ENCODE measurements around the gene USP20. TPM values are rescaled to one million over a fixed set of nuclear protein-coding genes. Genes with fewer than 3 reads are reported as not detected.

The USP20 gene
- total RNA-seq, 1 donor from 2014 or later: 41.2 TPM

GRCh38 chr9:129881547-129882324 is 46.5 kb downstream of the USP20 start:
- no peak for TF ChIP-seq CTCF (IDR thresholded peaks at IDR 0.05; ENCODE audit: unreplicated experiment)
- H3K27me3 Mint-ChIP-seq: no peaks in the 10 kb centered on the region
- H3K4me3 Mint-ChIP-seq (ENCODE audit: low read depth): no peak overlapping the region
- peaks cover 11% of the 10 kb centered on the region for H3K4me1 Mint-ChIP-seq (ENCODE audit: low read depth)
- H3K36me3 Mint-ChIP-seq (ENCODE audit: insufficient read depth): no peaks in the 10 kb centered on the region
- H3K9me3 Mint-ChIP-seq (ENCODE audit: low read depth): no peaks in the 10 kb centered on the region
- H3K27ac Mint-ChIP-seq: peak overlapping the region; percentile 59
- DNase-seq (ENCODE audit: low spot score, unreplicated experiment): no peak

GRCh38 chr9:129884220-129885017 is 49.2 kb downstream of the USP20 start:
- H3K9me3 Mint-ChIP-seq (ENCODE audit: low read depth): no peaks in the 10 kb centered on the region
- peak overlapping the region; percentile 82 for H3K27ac Mint-ChIP-seq
- H3K4me1 Mint-ChIP-seq (ENCODE audit: low read depth): peaks cover 11% of the 10 kb centered on the region
- peaks cover 7% of the 10 kb centered on the region for H3K36me3 Mint-ChIP-seq (ENCODE audit: insufficient read depth)
- no peaks in the 10 kb centered on the region for H3K27me3 Mint-ChIP-seq
- peak; percentile 67 for DNase-seq (ENCODE audit: low spot score, unreplicated experiment)
- H3K4me3 Mint-ChIP-seq (ENCODE audit: low read depth): peak overlapping the region; percentile 66
- TF ChIP-seq CTCF (IDR thresholded peaks at IDR 0.05; ENCODE audit: unreplicated experiment): no peak

GRCh38 chr9:129885018-129885669 is 49.9 kb downstream of the USP20 start:
- H3K36me3 Mint-ChIP-seq (ENCODE audit: insufficient read depth): peaks cover 13% of the 10 kb centered on the region
- peak overlapping the region; percentile 82 for H3K27ac Mint-ChIP-seq
- DNase-seq (ENCODE audit: low spot score, unreplicated experiment): no peak
- peaks cover 11% of the 10 kb centered on the region for H3K4me1 Mint-ChIP-seq (ENCODE audit: low read depth)
- H3K27me3 Mint-ChIP-seq: no peaks in the 10 kb centered on the region
- TF ChIP-seq CTCF (IDR thresholded peaks at IDR 0.05; ENCODE audit: unreplicated experiment): no peak
- H3K9me3 Mint-ChIP-seq (ENCODE audit: low read depth): no peaks in the 10 kb centered on the region
- H3K4me3 Mint-ChIP-seq (ENCODE audit: low read depth): peak overlapping the region; percentile 66

GRCh38 chr9:129885670-129886106 is 50.4 kb downstream of the USP20 start:
- peaks cover 13% of the 10 kb centered on the region for H3K36me3 Mint-ChIP-seq (ENCODE audit: insufficient read depth)
- H3K27ac Mint-ChIP-seq: peak overlapping the region; percentile 71
- peak overlapping the region; percentile 53 for H3K4me3 Mint-ChIP-seq (ENCODE audit: low read depth)
- H3K27me3 Mint-ChIP-seq: no peaks in the 10 kb centered on the region
- TF ChIP-seq CTCF (IDR thresholded peaks at IDR 0.05; ENCODE audit: unreplicated experiment): peak; percentile 87
- H3K4me1 Mint-ChIP-seq (ENCODE audit: low read depth): peaks cover 11% of the 10 kb centered on the region
- peak; percentile 82 for DNase-seq (ENCODE audit: low spot score, unreplicated experiment)
- H3K9me3 Mint-ChIP-seq (ENCODE audit: low read depth): no peaks in the 10 kb centered on the region

Measured in progenitor cell of endocrine pancreas (in vitro differentiated cells).